Mesenchymal stem cell (in vitro differentiated cells and primary cell): ENCODE measurements around the gene MKLN1. TPM values are rescaled to one million over a fixed set of nuclear protein-coding genes. Genes with fewer than 3 reads are reported as not detected.
A peak's percentile ranks its signal among the peaks of the same experiment; 100 is the strongest.

Experiments
- DNase-seq: peaks from one replicate; pipeline ENCODE4 v3.0.0-alpha.2; 2013
- H2AFZ ChIP-seq: one replicate; pipeline ENCODE4 v1.6.1; 2013; ENCODE audit warnings: low read depth, mild to moderate bottlenecking, control low read depth, inconsistent platforms, low read length, moderate library complexity
- H2AK5ac ChIP-seq: 2 replicates; pipeline ENCODE4 v1.6.1; 2013; ENCODE audit warnings: low read length, moderate library complexity, mild to moderate bottlenecking, inconsistent platforms; ENCODE audit not compliant: severe bottlenecking
- H2BK120ac ChIP-seq: one replicate; pipeline ENCODE4 v1.6.1; 2013; ENCODE audit warnings: low read depth, mild to moderate bottlenecking, inconsistent platforms, low read length, moderate library complexity
- H2BK12ac ChIP-seq, 2 experiments: one replicate each; pipeline ENCODE4 v1.6.1; 2013; ENCODE audit warnings: inconsistent platforms in 2 of 2, low read length in 2 of 2, mild to moderate bottlenecking in 2 of 2, moderate library complexity in 2 of 2, control low read depth in 1 of 2
- H2BK15ac ChIP-seq: one replicate; pipeline ENCODE4 v1.6.1; 2013; ENCODE audit warnings: mild to moderate bottlenecking, low read depth, inconsistent platforms; ENCODE audit not compliant: poor library complexity, severe bottlenecking
- H2BK5ac ChIP-seq: 2 replicates; pipeline ENCODE4 v1.6.1; 2013; ENCODE audit warnings: low read depth, mild to moderate bottlenecking, low read length, control low read depth, inconsistent platforms; ENCODE audit not compliant: poor library complexity, severe bottlenecking
- H3K14ac ChIP-seq, 2 experiments: one replicate each; pipeline ENCODE4 v1.6.1; 2013; ENCODE audit warnings: inconsistent platforms in 2 of 2, low read length in 2 of 2, control low read depth in 1 of 2, mild to moderate bottlenecking in 1 of 2, moderate library complexity in 1 of 2
- H3K18ac ChIP-seq, 2 experiments: one replicate each; pipeline ENCODE4 v1.6.1; 2013; ENCODE audit warnings: inconsistent platforms in 2 of 2, low read length in 2 of 2, control low read depth in 1 of 2, low read depth in 1 of 2, mild to moderate bottlenecking in 1 of 2
- H3K23ac ChIP-seq, 2 experiments: one replicate each; pipeline ENCODE4 v1.6.1; 2013; ENCODE audit warnings: inconsistent platforms in 2 of 2, low read length in 2 of 2, mild to moderate bottlenecking in 2 of 2, moderate library complexity in 2 of 2, control low read depth in 1 of 2
- H3K27ac ChIP-seq: 2 replicates; pipeline ENCODE4 v1.5.1; 2013; ENCODE audit warnings: mild to moderate bottlenecking, moderate library complexity, low read length, control low read depth, inconsistent platforms; ENCODE audit not compliant: poor library complexity, severe bottlenecking
- H3K27me3 ChIP-seq, 2 experiments: 2 replicates each; pipeline versions ENCODE4 v1.6.1 to v1.7.0; 2013; ENCODE audit warnings: low read length in 2 of 2, mild to moderate bottlenecking in 2 of 2, moderate library complexity in 2 of 2, control low read depth in 1 of 2, inconsistent platforms in 1 of 2; ENCODE audit not compliant: control insufficient read depth in 1 of 2, insufficient read depth in 1 of 2
- H3K36me3 ChIP-seq, 2 experiments: 2 replicates each; pipeline versions ENCODE4 v1.6.1 to v1.7.0; 2013; ENCODE audit warnings: low read length in 2 of 2, control low read depth in 1 of 2, inconsistent platforms in 1 of 2, low read depth in 1 of 2, mild to moderate bottlenecking in 1 of 2; ENCODE audit not compliant: insufficient read depth in 2 of 2, control insufficient read depth in 1 of 2
- H3K4ac ChIP-seq, 2 experiments: one replicate each; pipeline ENCODE4 v1.6.1; 2013; ENCODE audit warnings: inconsistent platforms in 2 of 2, low read length in 2 of 2, mild to moderate bottlenecking in 2 of 2, moderate library complexity in 2 of 2, control low read depth in 1 of 2, low read depth in 1 of 2
- H3K4me1 ChIP-seq: 2 replicates; pipeline ENCODE4 v1.6.1; 2013; ENCODE audit warnings: low read depth, low read length, control low read depth; ENCODE audit not compliant: control insufficient read depth, insufficient read depth
- H3K4me2 ChIP-seq: 2 replicates; pipeline ENCODE4 v1.6.1; 2013; ENCODE audit warnings: low read length, mild to moderate bottlenecking, inconsistent platforms; ENCODE audit not compliant: poor library complexity, severe bottlenecking
- H3K4me3 ChIP-seq, 2 experiments: 2 replicates each; pipeline versions ENCODE4 v1.5.1 to v1.7.0; 2013; ENCODE audit warnings: low read length in 2 of 2, mild to moderate bottlenecking in 2 of 2, control low read depth in 1 of 2, low read depth in 1 of 2; ENCODE audit not compliant: insufficient read depth in 1 of 2
- H3K79me1 ChIP-seq: replicated peaks from 2 replicates; pipeline ENCODE4 v1.6.1; 2013; ENCODE audit warnings: mild to moderate bottlenecking, control low read depth, low read length, inconsistent platforms; ENCODE audit not compliant: poor library complexity, severe bottlenecking
- H3K9ac ChIP-seq: 2 replicates; pipeline ENCODE4 v1.7.0; 2013; ENCODE audit warnings: mild to moderate bottlenecking, low read length, moderate library complexity
- H3K9me3 ChIP-seq: 2 replicates; pipeline ENCODE4 v1.7.0; 2013; ENCODE audit warnings: mild to moderate bottlenecking, low read length; ENCODE audit not compliant: control insufficient read depth
- H4K8ac ChIP-seq: one replicate; pipeline ENCODE4 v1.6.1; 2013; ENCODE audit warnings: inconsistent platforms, mild to moderate bottlenecking, low read length, moderate library complexity
- H4K91ac ChIP-seq: one replicate; pipeline ENCODE4 v1.6.1; 2013; ENCODE audit warnings: mild to moderate bottlenecking, low read length, inconsistent platforms
- WGBS: methylation state at CpG from one replicate; pipeline ENCODE4 v1.1.7; 2013; ENCODE audit warnings: mixed read lengths; 5-methylcytosine and 5-hydroxymethylcytosine counted together
- polyA plus RNA-seq, 2 experiments: library from polyadenylated mRNA; stranded (reverse); fragments of 200-250 nt; gene quantifications; one replicate each; pipeline ENCODE4 v1.2.3, GENCODE V29; 2013

Gene MKLN1
- 20.2 TPM for polyA plus RNA-seq (2013, experiment 1 of 2)
- 21.2 TPM for polyA plus RNA-seq (2013, experiment 2 of 2)

GRCh38 chr7:131327626-131328376 is at the start of gene MKLN1:
MKLN1 (plus strand) TSS chr7:131327876; CDS start chr7:131327900, 24 bp downstream.
- under 1% methylated on average over 52 of the region's 69 CpGs for WGBS
- H3K4ac ChIP-seq, result peak within 1 kb of the TSS; percentile 93
- peak within 1 kb of the TSS in 1 of 2 experiments; percentile 96 for H3K14ac ChIP-seq
- H4K8ac ChIP-seq, result peak within 1 kb of the TSS; percentile 98
- H2BK15ac ChIP-seq, result peak within 1 kb of the TSS; percentile 57
- H2BK5ac ChIP-seq, result peak within 1 kb of the TSS; percentile 96
- no peaks in the 10 kb centered on the region for H3K79me1 ChIP-seq
- H3K9me3 ChIP-seq, result no peaks in the 10 kb centered on the region
- H3K4me1 ChIP-seq, result peaks cover 4% of the 10 kb centered on the region
- H3K4me2 ChIP-seq, result peak within 1 kb of the TSS; percentile 81
- H2BK12ac ChIP-seq, result peak within 1 kb of the TSS in 1 of 2 experiments; percentile 29
- H3K23ac ChIP-seq, result peak within 1 kb of the TSS; percentile 51 to 97
- H2BK120ac ChIP-seq, result peak within 1 kb of the TSS; percentile 80
- H3K27me3 ChIP-seq, result no peaks in the 10 kb centered on the region
- H3K18ac ChIP-seq, result peak within 1 kb of the TSS; percentile 97 to 99
- peak within 1 kb of the TSS; percentile 88 for H3K27ac ChIP-seq
- H2AK5ac ChIP-seq, result no peak within 1 kb of the TSS
- H3K4me3 ChIP-seq, result peak within 1 kb of the TSS; percentile 96 to 99
- peak within 1 kb of the TSS; percentile 91 for H2AFZ ChIP-seq
- peaks cover 1 to 12% of the 10 kb centered on the region in 2 experiments for H3K36me3 ChIP-seq
- DNase-seq, result peak; percentile 92
- peak within 1 kb of the TSS; percentile 96 for H4K91ac ChIP-seq
- peak within 1 kb of the TSS; percentile 96 for H3K9ac ChIP-seq

- Histone ChIP-seq H3K79me1 (no peaks in the 10 kb centered on the region), H4K91ac (no peak overlapping the region), H2BK12ac (no peak overlapping the region), H4K8ac (no peak overlapping the region), H2BK5ac (no peak overlapping the region), H3K18ac (no peak overlapping the region), H2AFZ (no peak overlapping the region), H3K27me3 (no peaks in the 10 kb centered on the region), H3K14ac (no peak overlapping the region), H2AK5ac (no peak overlapping the region), H3K9me3 (no peaks in the 10 kb centered on the region), H3K4ac (no peak overlapping the region), H3K36me3 (no peaks in the 10 kb centered on the region), H3K4me3 (no peak overlapping the region), H3K9ac (no peak overlapping the region), H3K4me1 (no peaks in the 10 kb centered on the region), H3K4me2 (no peak overlapping the region), H3K27ac (no peak overlapping the region), H3K23ac (no peak overlapping the region), H2BK15ac (no peak overlapping the region), H2BK120ac (no peak overlapping the region)
- WGBS, result 17% methylated on average over 1 of the region's 1 CpG
- DNase-seq, result no peak
These were observed 48.6 kb upstream of the MKLN1 start for GRCh38 chr7:131279044-131279443.

GRCh38 chr7:131281266-131282048 is 46.2 kb upstream of the MKLN1 start:
- H3K9ac ChIP-seq, result no peak overlapping the region
- H3K14ac ChIP-seq, result no peak overlapping the region
- H3K27ac ChIP-seq, result no peak overlapping the region
- H4K8ac ChIP-seq, result no peak overlapping the region
- H3K4me1 ChIP-seq, result peaks cover 8% of the 10 kb centered on the region
- H3K36me3 ChIP-seq, result no peaks in the 10 kb centered on the region
- no peak overlapping the region for H3K4me3 ChIP-seq
- no peak overlapping the region for H2BK15ac ChIP-seq
- DNase-seq, result no peak
- H3K18ac ChIP-seq, result no peak overlapping the region
- H3K23ac ChIP-seq, result no peak overlapping the region
- H3K4me2 ChIP-seq, result no peak overlapping the region
- 88% methylated on average over 2 of the region's 5 CpGs for WGBS
- H3K27me3 ChIP-seq, result no peaks in the 10 kb centered on the region
- H2AK5ac ChIP-seq, result no peak overlapping the region
- no peaks in the 10 kb centered on the region for H3K79me1 ChIP-seq
- no peak overlapping the region for H4K91ac ChIP-seq
- no peaks in the 10 kb centered on the region for H3K9me3 ChIP-seq
- H2AFZ ChIP-seq, result no peak overlapping the region
- H2BK12ac ChIP-seq, result no peak overlapping the region
- H3K4ac ChIP-seq, result no peak overlapping the region
- no peak overlapping the region for H2BK5ac ChIP-seq
- H2BK120ac ChIP-seq, result no peak overlapping the region
